Heart left ventricle (tissue), 13 donors: ENCODE results near the gene PPP1R14B.

Experiments
- CTCF ChIP-seq, 12 donors: fragments of 200-600 bp; sonication (generic) in 4 of 12; IDR thresholded peaks; one replicate each; pipeline versions ENCODE4 v1.5.0 to v1.8.0; 2018 to 2022; ENCODE audit warnings: antibody characterized with exemption in 12 of 12, mild to moderate bottlenecking in 5 of 12
- POLR2A ChIP-seq, 2 donors: fragments of 450-650 bp; IDR thresholded peaks; one replicate each; pipeline ENCODE4 v1.6.1; 2017; ENCODE audit warnings: antibody characterized with exemption in 2 of 2, mild to moderate bottlenecking in 2 of 2, moderate library complexity in 2 of 2
- donor health status: ischemic (EF 13 %, LVEDD 7.1; RV severe dilation, severe dysfunction).
- donor health status: DM: no; HTN: yes; CAD: no.
- donor health status: DM: no; HTN: no; CAD: no.
- donor health status: ischemic (EF 25% LVEDD 6.9; RV normal size, moderate dysfunction).
- donor health status: ischemic (EF 25% LVEDD 5.7; RV mildly dilated, moderate dysfunction).
- donor health status: ischemic (EF 35%, LVEDD 5.7; RV mildly dilated, moderate dysfunction).
- donor health status: nonischemic (EF 11% LVEDD 7.7; RV severe dilation, severe dysfunction).
- donor health status: DM: yes; HTN: yes; CAD: no.
- donor health status: PGD.
- donor health status: ischemic (EF 29% LVEDD 5.4; RV normal size, mild dysfunction).
- donor health status: nonischemic (EF 23%, LVEDD 6.1; RV moderate dilation, normal function).

- TF ChIP-seq POLR2A (IDR thresholded peaks at IDR 0.05) (no peak), CTCF (IDR thresholded peaks at IDR 0.05) (no peak)
Measured at GRCh38 chr11:64292460-64293254, 45.9 kb upstream of the PPP1R14B start.
